Astrocyte of the hippocampus (primary cell): ENCODE measurements around the gene DPY19L3.
"Not testable (repeated sequence)": the region's sequence is repeated elsewhere in the genome, so short reads cannot be mapped to it uniquely, and the experiment has no call there.

Experiments used
- DNase-seq: peaks from one replicate; pipeline ENCODE4 v3.0.0; 2011; ENCODE audit warnings: low read depth, low spot score

The DPY19L3 gene, protein sequence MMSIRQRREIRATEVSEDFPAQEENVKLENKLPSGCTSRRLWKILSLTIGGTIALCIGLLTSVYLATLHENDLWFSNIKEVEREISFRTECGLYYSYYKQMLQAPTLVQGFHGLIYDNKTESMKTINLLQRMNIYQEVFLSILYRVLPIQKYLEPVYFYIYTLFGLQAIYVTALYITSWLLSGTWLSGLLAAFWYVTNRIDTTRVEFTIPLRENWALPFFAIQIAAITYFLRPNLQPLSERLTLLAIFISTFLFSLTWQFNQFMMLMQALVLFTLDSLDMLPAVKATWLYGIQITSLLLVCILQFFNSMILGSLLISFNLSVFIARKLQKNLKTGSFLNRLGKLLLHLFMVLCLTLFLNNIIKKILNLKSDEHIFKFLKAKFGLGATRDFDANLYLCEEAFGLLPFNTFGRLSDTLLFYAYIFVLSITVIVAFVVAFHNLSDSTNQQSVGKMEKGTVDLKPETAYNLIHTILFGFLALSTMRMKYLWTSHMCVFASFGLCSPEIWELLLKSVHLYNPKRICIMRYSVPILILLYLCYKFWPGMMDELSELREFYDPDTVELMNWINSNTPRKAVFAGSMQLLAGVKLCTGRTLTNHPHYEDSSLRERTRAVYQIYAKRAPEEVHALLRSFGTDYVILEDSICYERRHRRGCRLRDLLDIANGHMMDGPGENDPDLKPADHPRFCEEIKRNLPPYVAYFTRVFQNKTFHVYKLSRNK

DNA sequence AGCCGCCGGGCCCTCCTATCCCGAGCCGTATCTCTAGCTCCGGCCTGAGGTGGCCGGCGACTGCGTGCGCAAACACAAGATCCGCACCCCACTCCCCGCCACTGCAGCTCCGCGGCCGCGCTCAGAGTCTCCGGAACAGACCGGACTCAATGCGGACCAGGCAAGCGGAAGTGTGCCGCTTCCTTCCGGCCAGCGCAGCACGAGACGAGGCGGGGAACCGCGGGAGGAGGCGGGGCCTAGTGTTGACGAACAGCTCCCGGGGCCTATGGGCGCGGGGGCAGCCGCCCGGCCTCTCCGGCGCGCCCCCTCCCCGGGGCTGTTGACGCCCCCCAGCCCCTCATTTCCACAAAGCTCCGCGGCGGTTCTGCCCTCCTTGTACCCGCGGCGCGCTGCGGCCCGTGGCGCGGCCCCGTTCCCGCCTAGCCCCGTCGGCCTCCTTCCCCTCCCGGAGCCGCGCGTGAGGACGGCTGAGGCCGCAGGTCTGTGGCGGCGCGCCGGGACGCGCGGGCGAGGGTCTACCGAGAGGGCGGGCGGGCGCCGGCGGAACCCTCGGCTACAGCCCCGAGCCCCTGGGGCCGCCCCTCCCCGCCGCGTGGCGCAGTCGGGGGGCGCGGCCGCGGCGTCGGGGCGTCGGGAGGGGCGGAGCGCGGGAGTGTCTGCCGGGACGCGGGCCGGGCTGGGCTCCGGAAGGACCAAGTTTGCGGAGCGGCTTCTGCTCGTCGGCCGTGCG is at the start of gene DPY19L3:
Gene DPY19L3, plus strand, starts transcription at position 340 of the 730 bp plus-strand sequence. CDS start 2,484 bp downstream, outside the sequence.
- DNase-seq, result peak; percentile 97

DNA sequence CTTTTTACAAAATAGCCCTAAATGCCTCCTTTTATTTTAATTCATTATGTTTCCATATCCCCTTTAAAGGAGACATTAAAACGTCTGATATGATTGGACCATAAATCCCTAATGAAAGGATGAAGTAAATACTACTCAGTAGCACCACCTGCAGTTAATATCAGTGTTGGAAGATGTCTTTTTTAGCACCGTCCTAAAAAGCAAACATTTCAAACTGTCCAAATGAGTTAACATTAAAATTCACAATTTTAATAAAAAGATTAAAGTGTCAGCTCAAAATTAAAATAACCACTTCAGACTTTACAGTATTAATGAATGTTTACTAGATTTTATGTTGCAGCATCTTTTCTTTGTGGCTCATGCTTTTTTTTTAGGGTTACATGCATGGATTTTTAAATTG is 47.9 kb upstream of the DPY19L3 start:
- no peak for DNase-seq

DNA sequence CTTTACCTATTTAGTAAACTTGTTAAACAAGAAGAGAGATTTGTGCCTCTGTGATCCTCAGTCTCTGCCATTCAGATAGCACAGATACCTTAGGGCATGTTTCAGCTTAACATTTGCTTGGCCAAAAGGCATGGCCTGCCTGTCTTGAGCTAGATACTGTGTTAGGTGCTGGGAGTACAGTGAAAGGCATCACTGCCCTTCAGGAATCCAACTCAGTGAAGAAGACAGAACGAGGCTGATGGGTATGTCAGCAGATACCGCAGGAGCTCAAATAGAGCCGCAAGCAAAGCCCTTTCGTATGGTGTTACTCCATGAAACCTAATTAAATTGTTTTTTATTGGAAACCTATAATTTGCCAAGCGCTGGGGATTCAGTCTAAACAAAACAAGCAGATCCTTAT is 47.2 kb upstream of the DPY19L3 start:
- no peak for DNase-seq

DNA sequence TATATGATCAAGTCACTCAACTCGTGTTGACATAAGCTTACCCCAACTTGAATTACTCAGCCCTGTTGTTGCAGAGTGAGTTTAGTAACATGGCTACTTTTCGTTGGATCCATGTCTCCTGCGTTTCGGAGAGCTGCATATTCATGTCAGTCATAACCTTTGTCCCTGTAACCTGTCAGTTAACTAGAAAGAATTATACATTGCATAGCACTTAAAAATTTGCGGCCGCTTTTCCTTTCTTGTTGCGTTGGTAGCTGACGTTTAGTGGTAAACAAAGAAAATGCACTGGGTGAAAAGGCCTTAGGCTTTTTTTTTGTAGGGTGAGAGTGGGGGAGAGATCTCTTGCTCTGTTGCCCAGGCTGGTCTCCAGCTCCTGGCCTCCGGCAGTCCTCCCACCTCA is 46.0 kb upstream of the DPY19L3 start:
- no peak for DNase-seq

DNA sequence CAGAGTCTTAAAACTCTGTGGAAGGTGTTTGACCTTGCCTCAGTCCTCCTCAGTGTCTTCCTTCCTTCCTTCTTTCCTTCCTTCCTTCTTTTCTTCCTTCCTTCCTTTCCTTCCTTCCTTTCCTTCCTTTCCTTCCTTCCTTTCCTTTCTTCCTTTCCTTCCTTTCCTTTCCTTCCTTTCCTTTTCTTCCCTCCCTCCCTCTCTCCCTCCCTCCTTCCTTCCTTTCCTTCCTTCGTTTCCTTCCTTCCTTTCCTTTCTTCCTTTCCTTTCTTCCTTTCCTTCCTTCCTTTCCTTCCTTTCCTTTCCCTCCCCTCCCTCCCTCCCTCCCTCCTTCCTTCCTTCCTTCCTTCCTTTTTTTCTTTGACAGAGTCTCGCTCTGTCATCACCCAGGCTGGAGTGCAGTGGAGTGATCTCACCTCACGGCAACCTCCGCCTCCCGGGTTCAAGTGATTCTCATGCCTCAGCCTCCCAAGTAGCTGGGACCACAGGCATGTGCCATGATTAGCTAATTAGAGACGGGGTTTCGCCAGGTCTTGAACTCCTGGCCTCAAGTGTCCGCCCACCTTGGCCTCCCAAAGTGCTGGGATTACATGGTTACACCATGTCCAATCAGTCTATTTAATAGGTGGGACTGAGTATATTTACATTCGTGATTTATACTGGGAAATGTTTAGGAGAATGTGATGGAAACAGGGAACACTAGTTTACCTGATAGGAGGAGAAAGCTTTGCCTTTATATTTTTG is 43.8 kb upstream of the DPY19L3 start:
- no peak for DNase-seq

DNA sequence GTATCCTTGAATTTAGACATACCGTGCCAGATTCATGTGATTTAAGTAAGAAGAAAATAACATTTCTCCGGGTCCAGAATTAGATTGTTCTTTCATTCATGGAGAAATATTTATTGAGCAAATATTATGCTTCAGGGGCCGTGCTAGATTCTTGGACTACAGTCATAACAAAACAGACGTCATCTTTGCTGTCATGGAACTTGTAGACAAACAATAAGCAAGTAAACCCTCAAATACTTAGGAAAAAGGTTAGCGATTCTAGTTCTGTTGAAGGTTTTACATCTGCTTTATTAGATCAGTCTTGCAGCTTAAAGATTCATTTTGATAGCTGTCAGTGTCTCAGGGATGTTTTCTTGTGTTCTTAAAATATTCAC is 43.3 kb upstream of the DPY19L3 start:
- no peak for DNase-seq

DNA sequence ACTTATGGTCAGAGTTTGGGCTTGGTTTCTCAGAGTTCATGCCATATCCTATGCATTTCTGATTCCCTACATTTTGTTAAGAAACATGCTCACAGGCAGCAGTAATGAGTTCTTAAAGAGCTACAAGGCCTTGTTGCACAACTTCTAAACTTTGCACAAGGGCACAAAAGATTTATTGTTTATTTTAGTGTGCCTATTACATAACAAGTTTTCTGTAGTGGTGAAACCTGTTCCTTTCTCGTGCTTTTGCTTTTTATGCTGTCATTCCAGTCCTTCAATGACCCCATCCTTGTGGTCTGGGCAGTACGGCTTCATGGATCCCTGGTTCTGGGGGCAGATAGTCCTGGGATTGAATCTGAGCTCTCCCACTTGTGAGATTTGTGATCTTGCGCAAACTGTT is 42.4 kb upstream of the DPY19L3 start:
- no peak for DNase-seq

DNA sequence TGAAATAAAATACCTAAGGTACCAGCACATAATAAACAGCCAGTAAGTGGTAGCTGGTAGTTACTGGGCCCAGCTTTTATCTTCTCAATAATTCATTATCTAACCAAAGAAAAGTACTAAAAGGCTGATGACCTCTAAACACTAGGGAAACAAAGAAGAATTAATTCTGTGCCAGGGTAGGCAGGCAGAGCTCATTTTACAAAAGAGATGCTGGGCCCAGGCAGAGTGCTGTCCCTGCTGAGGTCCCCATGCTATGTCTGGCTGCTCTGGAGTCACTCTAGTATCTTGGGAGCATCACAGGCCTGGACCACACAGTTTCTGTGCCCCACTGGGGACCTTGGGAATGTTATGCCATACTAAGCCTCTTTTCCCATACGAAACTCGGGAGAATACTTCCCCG is 41.9 kb upstream of the DPY19L3 start:
- no peak for DNase-seq

DNA sequence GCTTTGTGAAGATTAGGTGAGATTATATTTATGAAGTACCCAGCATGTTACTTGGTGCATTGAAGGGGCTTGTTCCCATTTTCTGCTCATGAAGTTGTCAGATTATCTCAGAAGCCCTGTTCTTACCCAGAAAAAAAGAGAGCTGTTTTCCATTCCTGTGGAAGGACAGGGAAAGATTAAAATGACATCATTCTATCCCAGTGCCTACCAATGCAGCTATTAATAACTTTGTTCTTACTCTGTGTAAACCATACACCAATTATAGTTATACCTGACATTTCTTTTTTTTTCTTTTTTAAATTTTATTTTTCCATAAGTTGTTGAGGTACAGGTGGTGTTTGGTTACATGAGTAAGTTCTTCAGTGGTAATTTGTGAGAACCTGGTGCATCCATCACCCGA is 41.5 kb upstream of the DPY19L3 start:
- no peak for DNase-seq

DNA sequence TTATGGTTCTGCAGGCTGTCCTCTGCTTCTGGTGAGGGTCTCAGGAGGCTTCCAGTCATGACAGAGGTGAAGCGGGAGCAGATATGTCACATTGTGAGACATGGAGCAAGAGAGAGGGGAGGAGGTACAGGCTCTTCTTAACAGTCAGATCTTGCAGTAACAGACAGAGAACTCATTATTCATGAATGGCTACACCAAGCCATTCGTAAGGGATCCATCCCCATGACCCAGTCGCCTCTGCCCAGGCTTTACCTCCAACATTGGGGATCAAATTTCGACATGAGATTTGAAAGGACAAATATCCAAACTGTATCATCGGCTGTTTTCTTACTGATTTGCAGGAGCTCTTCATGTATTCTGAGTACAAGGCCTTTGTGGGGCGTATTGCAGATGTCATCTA is 38.5 kb upstream of the DPY19L3 start:
- no peak for DNase-seq

DNA sequence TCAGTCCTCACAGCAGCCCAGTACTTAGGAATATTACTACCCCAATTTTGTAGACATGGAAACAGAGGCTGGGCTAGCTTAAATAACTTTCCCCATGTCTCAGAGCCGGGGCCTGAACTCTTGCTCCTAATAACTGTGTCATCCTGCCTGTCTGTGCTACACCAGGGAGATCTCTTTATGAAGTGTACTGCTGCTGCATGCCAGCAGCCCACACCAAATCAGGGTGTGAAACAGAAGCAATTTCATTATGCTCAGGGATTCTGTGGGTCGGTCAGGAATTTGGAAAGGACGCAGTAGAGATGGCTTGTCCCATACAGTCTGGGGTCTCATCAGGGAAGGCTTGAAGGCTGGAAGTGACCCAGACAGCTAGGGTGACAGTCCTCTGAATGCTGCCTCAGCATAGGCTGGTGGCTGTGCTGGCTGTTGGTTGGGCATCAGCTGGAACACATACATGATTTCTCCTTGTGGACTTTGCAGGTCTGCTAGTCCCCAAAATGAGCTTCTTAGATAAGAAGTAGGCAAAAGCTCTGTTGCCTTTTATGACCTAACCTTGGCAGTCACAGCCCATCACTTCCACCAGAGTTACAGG is 37.5 kb upstream of the DPY19L3 start:
- DNase-seq, result no peak

DNA sequence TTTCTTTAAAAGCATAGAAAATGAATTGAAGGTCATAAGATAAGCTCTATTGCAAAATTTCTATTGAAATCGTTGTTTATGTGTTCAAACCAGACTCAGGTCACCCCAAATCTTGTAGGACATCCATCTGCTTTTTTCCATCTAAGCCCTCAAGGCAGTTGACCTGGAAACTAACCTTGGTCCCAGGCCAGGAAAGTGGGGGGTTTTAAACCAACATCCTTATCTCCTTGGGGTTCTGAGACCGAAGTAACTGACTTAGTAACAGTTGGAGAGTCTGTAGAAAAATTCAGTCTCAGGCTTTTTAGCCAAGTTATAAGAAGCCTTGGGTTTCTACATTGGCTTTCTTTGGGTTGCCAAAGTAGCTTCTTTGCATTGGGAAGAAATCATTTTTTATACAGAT is 36.8 kb upstream of the DPY19L3 start:
- no peak for DNase-seq

DNA sequence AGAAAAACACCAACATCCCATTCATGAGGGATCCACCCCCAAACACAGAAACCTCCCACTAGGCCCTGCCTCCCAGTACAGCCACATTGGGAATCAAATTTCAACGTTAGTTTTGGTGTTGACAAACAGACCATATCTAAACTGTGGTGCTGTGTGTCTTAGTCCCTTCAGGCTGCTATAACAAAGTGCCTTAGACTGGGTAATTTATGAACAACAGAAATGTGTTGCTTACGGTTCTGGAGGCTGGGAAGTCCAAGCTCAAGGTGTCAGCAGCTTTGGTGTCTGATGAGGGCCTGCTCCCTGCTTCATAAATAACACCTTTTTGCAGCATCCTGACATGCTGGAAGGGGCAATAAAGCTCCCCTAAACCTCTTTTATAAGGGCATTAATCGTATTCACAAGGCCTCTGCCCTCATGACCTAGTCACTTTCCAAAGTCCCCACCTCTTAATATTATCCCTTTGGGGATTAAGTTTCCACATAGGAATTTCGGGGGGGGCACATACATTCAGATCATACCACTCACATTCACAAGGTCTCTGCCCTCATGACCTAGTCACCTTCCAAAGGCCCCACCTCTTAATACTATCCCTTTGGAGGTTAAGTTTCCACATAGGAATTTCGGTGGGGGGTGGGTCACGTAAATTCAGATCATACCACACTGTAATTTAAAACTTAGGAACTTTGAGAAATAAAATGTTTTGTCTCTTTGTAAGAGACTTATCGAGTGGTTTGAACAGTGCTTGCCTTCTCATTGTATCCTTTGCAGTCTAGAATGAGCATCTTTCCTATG is 32.6 kb upstream of the DPY19L3 start:
- DNase-seq, result no peak

DNA sequence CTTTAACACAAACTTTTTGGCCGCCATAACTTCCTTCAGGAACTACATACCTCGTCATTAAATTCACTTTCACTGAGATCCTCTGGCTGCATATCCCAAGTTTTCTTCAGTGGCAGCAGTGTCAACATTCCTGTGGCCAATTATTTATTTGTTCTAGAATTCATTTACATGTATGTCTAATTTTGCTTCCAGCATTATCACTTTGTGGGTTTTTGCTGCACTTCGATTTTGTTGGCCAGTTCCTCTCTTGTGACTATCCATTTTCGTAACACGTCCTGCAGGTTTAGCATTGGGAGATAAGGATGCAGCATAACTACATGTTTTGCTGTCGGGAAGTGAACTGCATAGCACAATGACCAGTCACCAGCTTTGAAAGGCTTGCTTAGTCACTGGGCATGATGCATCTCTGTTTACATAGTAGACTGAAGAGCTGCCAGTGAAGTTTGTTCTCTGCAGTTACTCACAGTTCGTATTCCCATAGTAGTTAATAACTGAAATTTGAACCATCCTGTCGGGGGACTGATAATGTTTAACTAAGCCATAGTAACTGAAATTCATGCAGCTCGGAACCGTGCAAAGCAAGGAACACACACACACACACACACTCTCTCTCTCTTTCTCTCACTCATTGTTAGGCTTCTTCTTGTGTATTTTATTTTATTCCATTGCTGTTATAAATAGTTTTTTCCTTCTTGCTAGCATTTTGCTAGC is 31.8 kb upstream of the DPY19L3 start:
- DNase-seq, result peak; percentile 96

DNA sequence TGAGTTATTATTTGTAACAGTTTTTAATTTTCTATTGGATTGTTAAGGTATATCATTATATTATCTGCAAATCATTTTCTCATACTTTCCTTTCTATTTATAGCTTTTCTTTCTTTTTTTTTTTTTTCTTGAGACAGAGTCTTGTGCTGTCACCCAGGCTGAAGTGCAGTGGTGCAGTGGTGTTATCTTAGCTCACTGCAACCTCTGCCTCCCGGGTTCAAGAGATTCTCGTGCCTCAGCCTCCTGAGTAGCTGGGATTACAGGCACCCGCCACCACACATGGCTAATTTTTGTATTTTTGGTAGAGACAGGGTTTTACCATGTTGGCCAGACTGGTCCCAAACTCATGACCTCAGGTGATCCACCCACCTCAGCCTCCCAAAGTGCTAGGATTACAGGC is 31.2 kb upstream of the DPY19L3 start:
- DNase-seq, result not testable (repeated sequence)

DNA sequence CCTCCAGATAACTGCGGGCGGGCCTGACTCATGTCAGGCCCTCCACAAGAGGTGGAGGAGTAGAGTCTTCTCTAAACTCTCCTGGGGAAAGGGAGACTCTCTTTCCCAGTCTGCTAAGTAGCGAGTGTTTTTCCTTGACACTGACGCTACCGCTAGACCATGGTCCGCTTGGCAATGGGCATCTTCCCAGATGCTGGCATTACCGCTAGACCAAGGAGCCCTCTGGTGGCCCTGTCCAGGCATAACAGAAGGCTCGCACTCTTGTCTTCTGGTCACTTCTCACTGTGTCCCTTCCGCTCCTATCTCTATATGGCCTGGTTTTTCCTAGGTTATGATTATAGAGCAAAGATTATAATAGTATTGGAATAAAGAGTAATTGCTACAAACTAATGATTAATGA is 28.5 kb upstream of the DPY19L3 start:
- DNase-seq, result not testable (repeated sequence)

DNA sequence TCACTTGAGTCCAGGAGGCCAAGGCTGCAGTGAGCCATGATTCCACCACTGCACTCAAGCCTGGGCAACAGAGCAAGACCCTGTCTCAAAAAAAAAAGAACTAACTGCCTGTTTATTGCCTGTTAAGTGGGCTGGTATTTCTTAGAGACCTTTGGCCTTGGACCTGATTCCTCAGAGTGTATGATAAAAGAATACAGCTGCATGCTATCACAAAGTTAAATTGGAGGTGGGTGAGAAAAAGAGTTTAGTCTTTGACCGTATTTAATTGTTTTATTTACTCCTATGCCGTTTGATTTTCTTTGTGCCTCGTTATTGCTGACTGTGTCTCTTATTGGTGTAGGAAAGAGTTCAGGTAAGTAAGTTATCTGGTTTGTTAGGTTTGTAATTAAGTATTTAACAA is 25.3 kb upstream of the DPY19L3 start:
- DNase-seq, result no peak

DNA sequence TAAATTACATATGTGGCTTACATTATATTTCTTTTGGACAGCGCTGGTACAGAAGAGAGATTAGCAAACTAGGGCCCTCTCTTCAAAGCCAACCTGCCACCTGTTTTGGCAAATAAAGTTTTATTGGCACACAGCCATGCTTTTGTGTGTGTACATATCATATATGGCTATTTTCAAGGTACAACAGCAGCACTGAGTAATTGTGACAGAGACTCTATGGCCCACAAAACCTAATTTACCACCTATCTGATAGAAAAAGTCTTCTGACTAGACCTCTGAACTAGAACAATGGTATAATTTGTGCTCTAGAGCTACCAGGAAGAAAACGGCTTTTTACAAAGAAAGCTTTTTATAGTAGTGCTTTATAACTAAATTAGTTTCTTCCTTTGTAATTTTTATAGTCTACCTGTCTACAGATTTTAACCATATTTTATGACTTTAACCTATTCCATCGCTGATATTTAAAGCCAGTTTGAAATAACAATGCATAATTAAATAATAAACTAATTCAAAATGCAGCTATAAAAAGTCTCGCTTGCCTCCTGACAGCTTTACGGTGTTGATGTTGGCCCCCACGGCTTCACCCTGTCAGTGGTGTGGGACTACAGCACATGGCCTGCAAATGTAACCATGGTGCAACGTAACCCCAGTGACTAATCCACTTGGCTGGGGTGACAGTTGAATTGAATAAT is 17.7 kb upstream of the DPY19L3 start:
- peak; percentile 69 for DNase-seq

DNA sequence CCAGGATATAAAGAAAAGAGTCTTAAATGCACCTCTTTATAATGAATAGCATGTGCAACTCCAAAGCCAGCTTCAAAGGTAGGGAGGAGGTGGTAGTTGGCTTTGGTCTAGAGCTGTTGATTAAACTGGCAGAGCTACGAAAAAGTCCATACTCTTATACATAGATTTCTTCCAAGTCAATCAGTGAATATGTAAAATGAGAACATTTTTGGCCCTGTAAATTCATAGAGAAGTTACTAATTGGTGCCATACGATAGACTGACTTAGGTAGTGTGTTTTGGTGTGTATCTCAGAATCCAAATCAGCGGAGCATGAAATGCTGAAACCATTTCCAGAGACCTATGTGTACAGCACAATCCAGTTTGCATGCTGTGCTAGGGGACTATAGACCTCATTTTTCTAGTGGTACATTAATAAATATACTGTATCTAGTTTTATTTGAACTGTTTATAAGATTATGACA is 17.1 kb upstream of the DPY19L3 start:
- no peak for DNase-seq
